ENCODE results near the gene GAGE12E. TPM values are rescaled to one million over a fixed set of nuclear protein-coding genes. Genes with fewer than 3 reads are reported as not detected.

The GAGE12E gene, protein sequence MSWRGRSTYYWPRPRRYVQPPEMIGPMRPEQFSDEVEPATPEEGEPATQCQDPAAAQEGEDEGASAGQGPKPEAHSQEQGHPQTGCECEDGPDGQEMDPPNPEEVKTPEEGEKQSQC
- not detected in 2 replicates for total RNA-seq

DNA sequence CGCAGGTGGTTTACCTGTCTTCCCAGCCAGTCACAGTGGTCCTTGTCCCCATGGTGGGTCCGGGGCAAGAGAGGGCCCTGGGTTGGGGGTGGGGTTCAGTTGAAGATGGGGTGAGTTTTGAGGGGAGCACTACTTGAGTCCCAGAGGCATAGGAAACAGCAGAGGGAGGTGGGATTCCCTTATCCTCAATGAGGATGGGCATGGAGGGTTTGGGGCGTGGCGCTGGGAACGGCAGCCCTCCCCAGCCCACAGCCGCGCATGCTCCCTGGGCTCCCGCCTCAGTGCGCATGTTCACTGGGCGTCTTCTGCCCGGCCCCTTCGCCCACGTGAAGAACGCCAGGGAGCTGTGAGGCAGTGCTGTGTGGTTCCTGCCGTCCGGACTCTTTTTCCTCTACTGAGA is at the start of gene GAGE12E:
GAGE12E (plus strand) TSS at position 301 of the 400 bp plus-strand sequence. CDS start 1,155 bp downstream, outside the sequence.

DNA sequence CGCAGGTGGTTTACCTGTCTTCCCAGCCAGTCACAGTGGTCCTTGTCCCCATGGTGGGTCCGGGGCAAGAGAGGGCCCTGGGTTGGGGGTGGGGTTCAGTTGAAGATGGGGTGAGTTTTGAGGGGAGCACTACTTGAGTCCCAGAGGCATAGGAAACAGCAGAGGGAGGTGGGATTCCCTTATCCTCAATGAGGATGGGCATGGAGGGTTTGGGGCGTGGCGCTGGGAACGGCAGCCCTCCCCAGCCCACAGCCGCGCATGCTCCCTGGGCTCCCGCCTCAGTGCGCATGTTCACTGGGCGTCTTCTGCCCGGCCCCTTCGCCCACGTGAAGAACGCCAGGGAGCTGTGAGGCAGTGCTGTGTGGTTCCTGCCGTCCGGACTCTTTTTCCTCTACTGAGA is 19.2 kb upstream of the GAGE12E start, which contains the start of gene GAGE12C:
GAGE12C (plus strand) TSS at position 301 of the 400 bp plus-strand sequence. CDS start 1,155 bp downstream, outside the sequence.

DNA sequence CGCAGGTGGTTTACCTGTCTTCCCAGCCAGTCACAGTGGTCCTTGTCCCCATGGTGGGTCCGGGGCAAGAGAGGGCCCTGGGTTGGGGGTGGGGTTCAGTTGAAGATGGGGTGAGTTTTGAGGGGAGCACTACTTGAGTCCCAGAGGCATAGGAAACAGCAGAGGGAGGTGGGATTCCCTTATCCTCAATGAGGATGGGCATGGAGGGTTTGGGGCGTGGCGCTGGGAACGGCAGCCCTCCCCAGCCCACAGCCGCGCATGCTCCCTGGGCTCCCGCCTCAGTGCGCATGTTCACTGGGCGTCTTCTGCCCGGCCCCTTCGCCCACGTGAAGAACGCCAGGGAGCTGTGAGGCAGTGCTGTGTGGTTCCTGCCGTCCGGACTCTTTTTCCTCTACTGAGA is 9.7 kb upstream of the GAGE12E start, which contains the start of gene GAGE12D:
GAGE12D (plus strand) TSS at position 301 of the 400 bp plus-strand sequence. CDS start 1,155 bp downstream, outside the sequence.

DNA sequence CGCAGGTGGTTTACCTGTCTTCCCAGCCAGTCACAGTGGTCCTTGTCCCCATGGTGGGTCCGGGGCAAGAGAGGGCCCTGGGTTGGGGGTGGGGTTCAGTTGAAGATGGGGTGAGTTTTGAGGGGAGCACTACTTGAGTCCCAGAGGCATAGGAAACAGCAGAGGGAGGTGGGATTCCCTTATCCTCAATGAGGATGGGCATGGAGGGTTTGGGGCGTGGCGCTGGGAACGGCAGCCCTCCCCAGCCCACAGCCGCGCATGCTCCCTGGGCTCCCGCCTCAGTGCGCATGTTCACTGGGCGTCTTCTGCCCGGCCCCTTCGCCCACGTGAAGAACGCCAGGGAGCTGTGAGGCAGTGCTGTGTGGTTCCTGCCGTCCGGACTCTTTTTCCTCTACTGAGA is 9.5 kb downstream of the GAGE12E start, which contains the start of gene GAGE12F:
GAGE12F (plus strand) TSS at position 301 of the 400 bp plus-strand sequence. CDS start 1,155 bp downstream, outside the sequence.

DNA sequence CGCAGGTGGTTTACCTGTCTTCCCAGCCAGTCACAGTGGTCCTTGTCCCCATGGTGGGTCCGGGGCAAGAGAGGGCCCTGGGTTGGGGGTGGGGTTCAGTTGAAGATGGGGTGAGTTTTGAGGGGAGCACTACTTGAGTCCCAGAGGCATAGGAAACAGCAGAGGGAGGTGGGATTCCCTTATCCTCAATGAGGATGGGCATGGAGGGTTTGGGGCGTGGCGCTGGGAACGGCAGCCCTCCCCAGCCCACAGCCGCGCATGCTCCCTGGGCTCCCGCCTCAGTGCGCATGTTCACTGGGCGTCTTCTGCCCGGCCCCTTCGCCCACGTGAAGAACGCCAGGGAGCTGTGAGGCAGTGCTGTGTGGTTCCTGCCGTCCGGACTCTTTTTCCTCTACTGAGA is 19.0 kb downstream of the GAGE12E start, which contains the start of gene GAGE12G:
GAGE12G (plus strand) TSS at position 301 of the 400 bp plus-strand sequence. CDS start 1,155 bp downstream, outside the sequence.

DNA sequence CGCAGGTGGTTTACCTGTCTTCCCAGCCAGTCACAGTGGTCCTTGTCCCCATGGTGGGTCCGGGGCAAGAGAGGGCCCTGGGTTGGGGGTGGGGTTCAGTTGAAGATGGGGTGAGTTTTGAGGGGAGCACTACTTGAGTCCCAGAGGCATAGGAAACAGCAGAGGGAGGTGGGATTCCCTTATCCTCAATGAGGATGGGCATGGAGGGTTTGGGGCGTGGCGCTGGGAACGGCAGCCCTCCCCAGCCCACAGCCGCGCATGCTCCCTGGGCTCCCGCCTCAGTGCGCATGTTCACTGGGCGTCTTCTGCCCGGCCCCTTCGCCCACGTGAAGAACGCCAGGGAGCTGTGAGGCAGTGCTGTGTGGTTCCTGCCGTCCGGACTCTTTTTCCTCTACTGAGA is 28.6 kb downstream of the GAGE12E start, which contains the start of gene GAGE12H:
GAGE12H (plus strand) TSS at position 301 of the 400 bp plus-strand sequence. CDS start 1,155 bp downstream, outside the sequence.

DNA sequence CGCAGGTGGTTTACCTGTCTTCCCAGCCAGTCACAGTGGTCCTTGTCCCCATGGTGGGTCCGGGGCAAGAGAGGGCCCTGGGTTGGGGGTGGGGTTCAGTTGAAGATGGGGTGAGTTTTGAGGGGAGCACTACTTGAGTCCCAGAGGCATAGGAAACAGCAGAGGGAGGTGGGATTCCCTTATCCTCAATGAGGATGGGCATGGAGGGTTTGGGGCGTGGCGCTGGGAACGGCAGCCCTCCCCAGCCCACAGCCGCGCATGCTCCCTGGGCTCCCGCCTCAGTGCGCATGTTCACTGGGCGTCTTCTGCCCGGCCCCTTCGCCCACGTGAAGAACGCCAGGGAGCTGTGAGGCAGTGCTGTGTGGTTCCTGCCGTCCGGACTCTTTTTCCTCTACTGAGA is 38.1 kb downstream of the GAGE12E start, which contains the start of gene GAGE2A:
GAGE2A (plus strand) TSS at position 301 of the 400 bp plus-strand sequence. CDS start 1,155 bp downstream, outside the sequence.

DNA sequence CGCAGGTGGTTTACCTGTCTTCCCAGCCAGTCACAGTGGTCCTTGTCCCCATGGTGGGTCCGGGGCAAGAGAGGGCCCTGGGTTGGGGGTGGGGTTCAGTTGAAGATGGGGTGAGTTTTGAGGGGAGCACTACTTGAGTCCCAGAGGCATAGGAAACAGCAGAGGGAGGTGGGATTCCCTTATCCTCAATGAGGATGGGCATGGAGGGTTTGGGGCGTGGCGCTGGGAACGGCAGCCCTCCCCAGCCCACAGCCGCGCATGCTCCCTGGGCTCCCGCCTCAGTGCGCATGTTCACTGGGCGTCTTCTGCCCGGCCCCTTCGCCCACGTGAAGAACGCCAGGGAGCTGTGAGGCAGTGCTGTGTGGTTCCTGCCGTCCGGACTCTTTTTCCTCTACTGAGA is 47.6 kb downstream of the GAGE12E start, which contains the start of gene GAGE1:
GAGE1 (plus strand) TSS at position 301 of the 400 bp plus-strand sequence. CDS start 1,155 bp downstream, outside the sequence.

Other genes starting within 250 kb of the GAGE12E start
- not detected in 2 replicates for gene GAGE10, start 247.6 kb upstream of the GAGE12E start, total RNA-seq
- gene GAGE12J, start 229.3 kb upstream of the GAGE12E start, total RNA-seq, result not detected in 2 replicates
- gene GAGE13, start 219.7 kb upstream of the GAGE12E start, total RNA-seq, result not detected in 2 replicates
- gene GAGE12C, start 19.1 kb upstream of the GAGE12E start, total RNA-seq, result not detected in 2 replicates
- gene GAGE12D, start 9.6 kb upstream of the GAGE12E start, total RNA-seq, result not detected in 2 replicates
- not detected in 2 replicates for gene GAGE12F, start 9.6 kb downstream of the GAGE12E start, total RNA-seq
- gene GAGE12G, start 19.1 kb downstream of the GAGE12E start, total RNA-seq, result not detected in 2 replicates
- gene GAGE12H, start 28.7 kb downstream of the GAGE12E start, total RNA-seq, result not detected in 2 replicates
- not detected in 2 replicates for gene GAGE2A, start 38.2 kb downstream of the GAGE12E start, total RNA-seq
- under 0.01 TPM in 1 of 2 replicates, not detected in the other for gene GAGE1, start 47.7 kb downstream of the GAGE12E start, total RNA-seq
- gene PAGE1, start 144.7 kb downstream of the GAGE12E start, total RNA-seq, result not detected in 2 replicates

Data from smooth muscle cell of bladder (primary cell).